ENCODE data around the gene TCF4. TPM values are rescaled to one million over a fixed set of nuclear protein-coding genes. Genes with fewer than 3 reads are reported as not detected.

The TCF4 gene
- total RNA-seq, 1 experiment from 2014 or later = 261 TPM

GRCh38 chr18:55226044-55226443, 361.9 kb downstream of the TCF4 start:
- peaks cover 32% of the 10 kb centered on the region; the same call in 1 of the 2 replicates for H3K36me3 ChIP-seq (ENCODE audit: insufficient read depth, low read length)
- no peak overlapping the region for H3K9ac ChIP-seq (ENCODE audit: low read length)
- H3K4me2 ChIP-seq (ENCODE audit: low read depth, low read length, poor library complexity, severe bottlenecking) = no peak overlapping the region
- peaks cover 27% of the 10 kb centered on the region for H3K4me1 ChIP-seq (ENCODE audit: low read length)
- H3K27me3 ChIP-seq (ENCODE audit: low read length) = no peaks in the 10 kb centered on the region
- H3K9me2 ChIP-seq (replicated peaks; ENCODE audit: insufficient read depth, low read length) = no peaks in the 10 kb centered on the region
- no peaks in the 10 kb centered on the region for H4K20me1 ChIP-seq (ENCODE audit: insufficient read depth, low read depth, low read length)
- no peak overlapping the region for H3K27ac ChIP-seq (ENCODE audit: low read length)
- H3K9me3 ChIP-seq (ENCODE audit: low read length) = no peaks in the 10 kb centered on the region
- no peak for DNase-seq
- no peak overlapping the region for H3K4me3 ChIP-seq (ENCODE audit: low read length)
- H3K79me2 ChIP-seq (ENCODE audit: low read length) = no peaks in the 10 kb centered on the region
- H2AFZ ChIP-seq (ENCODE audit: low read length) = no peak overlapping the region

GRCh38 chr18:55224086-55224625, 363.8 kb downstream of the TCF4 start:
- Histone ChIP-seq H4K20me1 (ENCODE audit: insufficient read depth, low read depth, low read length) (no peaks in the 10 kb centered on the region), H3K9me3 (ENCODE audit: low read length) (no peaks in the 10 kb centered on the region), H3K9me2 (replicated peaks; ENCODE audit: insufficient read depth, low read length) (no peaks in the 10 kb centered on the region), H3K36me3 (ENCODE audit: insufficient read depth, low read length) (peaks cover 24% of the 10 kb centered on the region; the same call in 1 of the 2 replicates), H3K27ac (ENCODE audit: low read length) (no peak overlapping the region), H3K27me3 (ENCODE audit: low read length) (no peaks in the 10 kb centered on the region), H3K4me3 (ENCODE audit: low read length) (no peak overlapping the region), H3K9ac (ENCODE audit: low read length) (no peak overlapping the region), H2AFZ (ENCODE audit: low read length) (no peak overlapping the region), H3K4me2 (ENCODE audit: low read depth, low read length, poor library complexity, severe bottlenecking) (no peak overlapping the region), H3K4me1 (ENCODE audit: low read length) (peaks cover 34% of the 10 kb centered on the region), H3K79me2 (ENCODE audit: low read length) (no peaks in the 10 kb centered on the region)
- no peak for DNase-seq

- Histone ChIP-seq H3K9me2 (replicated peaks; ENCODE audit: insufficient read depth, low read length) (no peaks in the 10 kb centered on the region), H4K20me1 (ENCODE audit: insufficient read depth, low read depth, low read length) (no peaks in the 10 kb centered on the region), H3K9ac (ENCODE audit: low read length) (no peak overlapping the region), H3K4me1 (ENCODE audit: low read length) (peaks cover 34% of the 10 kb centered on the region), H3K27me3 (ENCODE audit: low read length) (no peaks in the 10 kb centered on the region), H3K9me3 (ENCODE audit: low read length) (no peaks in the 10 kb centered on the region), H3K4me2 (ENCODE audit: low read depth, low read length, poor library complexity, severe bottlenecking) (no peak overlapping the region), H3K79me2 (ENCODE audit: low read length) (no peaks in the 10 kb centered on the region), H3K4me3 (ENCODE audit: low read length) (no peak overlapping the region), H3K27ac (ENCODE audit: low read length) (0 out of 2 replicates have a peak overlapping the region, but pooled peaks have one; percentile 20), H3K36me3 (ENCODE audit: insufficient read depth, low read length) (peaks cover 10% of the 10 kb centered on the region; the same call in 1 of the 2 replicates), H2AFZ (ENCODE audit: low read length) (no peak overlapping the region)
- DNase-seq = peak; percentile 50
Measured at GRCh38 chr18:55221622-55222021, 366.4 kb downstream of the TCF4 start.

- peak; percentile 44 for DNase-seq
- Histone ChIP-seq H3K79me2 (ENCODE audit: low read length) (no peaks in the 10 kb centered on the region), H4K20me1 (ENCODE audit: insufficient read depth, low read depth, low read length) (no peaks in the 10 kb centered on the region), H3K9ac (ENCODE audit: low read length) (no peak overlapping the region), H3K4me2 (ENCODE audit: low read depth, low read length, poor library complexity, severe bottlenecking) (no peak overlapping the region), H3K9me3 (ENCODE audit: low read length) (no peaks in the 10 kb centered on the region), H3K27ac (ENCODE audit: low read length) (0 out of 2 replicates have a peak overlapping the region, but pooled peaks have one; percentile 27), H2AFZ (ENCODE audit: low read length) (no peak overlapping the region), H3K4me1 (ENCODE audit: low read length) (peaks cover 34% of the 10 kb centered on the region), H3K4me3 (ENCODE audit: low read length) (no peak overlapping the region), H3K36me3 (ENCODE audit: insufficient read depth, low read length) (peaks cover 4% of the 10 kb centered on the region; the same call in 1 of the 2 replicates), H3K9me2 (replicated peaks; ENCODE audit: insufficient read depth, low read length) (no peaks in the 10 kb centered on the region), H3K27me3 (ENCODE audit: low read length) (no peaks in the 10 kb centered on the region)
Measured at GRCh38 chr18:55220523-55220922, 367.5 kb downstream of the TCF4 start.

- Histone ChIP-seq H3K9me2 (replicated peaks; ENCODE audit: insufficient read depth, low read length) (no peaks in the 10 kb centered on the region), H3K27ac (ENCODE audit: low read length) (no peak overlapping the region), H3K27me3 (ENCODE audit: low read length) (no peaks in the 10 kb centered on the region), H3K79me2 (ENCODE audit: low read length) (no peaks in the 10 kb centered on the region), H3K4me3 (ENCODE audit: low read length) (no peak overlapping the region), H3K4me1 (ENCODE audit: low read length) (peaks cover 34% of the 10 kb centered on the region), H3K9me3 (ENCODE audit: low read length) (no peaks in the 10 kb centered on the region), H2AFZ (ENCODE audit: low read length) (no peak overlapping the region), H3K9ac (ENCODE audit: low read length) (no peak overlapping the region), H3K4me2 (ENCODE audit: low read depth, low read length, poor library complexity, severe bottlenecking) (no peak overlapping the region), H4K20me1 (ENCODE audit: insufficient read depth, low read depth, low read length) (no peaks in the 10 kb centered on the region), H3K36me3 (ENCODE audit: insufficient read depth, low read length) (no peaks in the 10 kb centered on the region)
- no peak for DNase-seq
Measured at GRCh38 chr18:55219823-55220222, 368.2 kb downstream of the TCF4 start.

GRCh38 chr18:55219059-55219458, 368.9 kb downstream of the TCF4 start:
- no peaks in the 10 kb centered on the region for H3K9me2 ChIP-seq (replicated peaks; ENCODE audit: insufficient read depth, low read length)

GRCh38 chr18:55214969-55215368, 373.0 kb downstream of the TCF4 start:
- Histone ChIP-seq H3K4me2 (ENCODE audit: low read depth, low read length, poor library complexity, severe bottlenecking) (no peak overlapping the region), H3K9ac (ENCODE audit: low read length) (no peak overlapping the region)

More at GRCh38 chr18:55219059-55219458, 368.9 kb downstream of the TCF4 start:
- Histone ChIP-seq H3K9ac (ENCODE audit: low read length) (no peak overlapping the region), H2AFZ (ENCODE audit: low read length) (no peak overlapping the region), H3K36me3 (ENCODE audit: insufficient read depth, low read length) (no peaks in the 10 kb centered on the region), H3K27me3 (ENCODE audit: low read length) (no peaks in the 10 kb centered on the region), H3K27ac (ENCODE audit: low read length) (no peak overlapping the region), H3K9me3 (ENCODE audit: low read length) (no peaks in the 10 kb centered on the region), H3K4me2 (ENCODE audit: low read depth, low read length, poor library complexity, severe bottlenecking) (no peak overlapping the region), H3K4me3 (ENCODE audit: low read length) (no peak overlapping the region), H3K4me1 (ENCODE audit: low read length) (peaks cover 32% of the 10 kb centered on the region), H4K20me1 (ENCODE audit: insufficient read depth, low read depth, low read length) (no peaks in the 10 kb centered on the region), H3K79me2 (ENCODE audit: low read length) (no peaks in the 10 kb centered on the region)
- no peak for DNase-seq

GRCh38 chr18:55214534-55214933, 373.5 kb downstream of the TCF4 start:
- H3K4me3 ChIP-seq (ENCODE audit: low read length) = no peak overlapping the region
- DNase-seq = no peak
- no peaks in the 10 kb centered on the region for H4K20me1 ChIP-seq (ENCODE audit: insufficient read depth, low read depth, low read length)
- no peaks in the 10 kb centered on the region for H3K27me3 ChIP-seq (ENCODE audit: low read length)
- H2AFZ ChIP-seq (ENCODE audit: low read length) = no peak overlapping the region
- no peak overlapping the region for H3K9ac ChIP-seq (ENCODE audit: low read length)
- H3K4me2 ChIP-seq (ENCODE audit: low read depth, low read length, poor library complexity, severe bottlenecking) = no peak overlapping the region
- no peak overlapping the region for H3K27ac ChIP-seq (ENCODE audit: low read length)
- no peaks in the 10 kb centered on the region for H3K4me1 ChIP-seq (ENCODE audit: low read length)
- H3K79me2 ChIP-seq (ENCODE audit: low read length) = no peaks in the 10 kb centered on the region
- no peaks in the 10 kb centered on the region for H3K36me3 ChIP-seq (ENCODE audit: insufficient read depth, low read length)
- H3K9me3 ChIP-seq (ENCODE audit: low read length) = no peaks in the 10 kb centered on the region
- H3K9me2 ChIP-seq (replicated peaks; ENCODE audit: insufficient read depth, low read length) = no peaks in the 10 kb centered on the region

More at GRCh38 chr18:55214969-55215368, 373.0 kb downstream of the TCF4 start:
- Histone ChIP-seq H3K9me3 (ENCODE audit: low read length) (no peaks in the 10 kb centered on the region), H3K36me3 (ENCODE audit: insufficient read depth, low read length) (no peaks in the 10 kb centered on the region), H3K4me3 (ENCODE audit: low read length) (no peak overlapping the region), H3K9me2 (replicated peaks; ENCODE audit: insufficient read depth, low read length) (no peaks in the 10 kb centered on the region), H3K79me2 (ENCODE audit: low read length) (no peaks in the 10 kb centered on the region), H4K20me1 (ENCODE audit: insufficient read depth, low read depth, low read length) (no peaks in the 10 kb centered on the region), H3K4me1 (ENCODE audit: low read length) (no peaks in the 10 kb centered on the region), H3K27ac (ENCODE audit: low read length) (no peak overlapping the region), H2AFZ (ENCODE audit: low read length) (no peak overlapping the region), H3K27me3 (ENCODE audit: low read length) (no peaks in the 10 kb centered on the region)
- DNase-seq = no peak
